ENCODE results near the gene CFAP299. TPM values are rescaled to one million over a fixed set of nuclear protein-coding genes. Genes with fewer than 3 reads are reported as not detected.
"Not testable (repeated sequence)": the region's sequence is repeated elsewhere in the genome, so short reads cannot be mapped to it uniquely, and the experiment has no call there.

Gene CFAP299
- total RNA-seq, 1 donor from 2014 or later, result not detected

DNA sequence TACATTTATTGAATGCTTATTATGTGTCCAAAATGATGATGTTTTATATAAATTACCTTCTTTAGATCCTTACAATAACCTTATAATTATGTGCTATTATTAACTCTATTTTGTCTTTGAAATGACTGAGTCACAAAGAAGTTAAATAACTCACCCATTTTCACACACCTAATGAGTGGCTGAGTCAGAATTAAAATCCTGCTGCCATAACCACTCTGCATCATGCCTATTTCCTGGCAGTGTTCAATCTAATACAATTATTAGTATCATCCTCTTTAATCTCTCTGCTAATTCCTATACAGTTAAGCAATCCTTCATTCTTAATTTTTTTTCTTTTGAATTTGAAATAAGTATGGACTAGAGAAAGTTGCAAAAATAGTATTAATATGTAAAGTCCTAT lies 342.9 kb downstream of the CFAP299 start:
- Histone ChIP-seq H3K27ac (replicated peaks) (no peak overlapping the region), H3K9me3 (replicated peaks) (peaks cover 6% of the 10 kb centered on the region), H3K36me3 (no peaks in the 10 kb centered on the region), H3K4me3 (no peak overlapping the region), H3K27me3 (ENCODE audit: low read depth) (no peaks in the 10 kb centered on the region), H3K4me1 (no peaks in the 10 kb centered on the region)
- DNase-seq, result no peak
- intact Hi-C loops (cut with micrococcal nuclease), result no loop called here
- TF ChIP-seq, protein P1, sequence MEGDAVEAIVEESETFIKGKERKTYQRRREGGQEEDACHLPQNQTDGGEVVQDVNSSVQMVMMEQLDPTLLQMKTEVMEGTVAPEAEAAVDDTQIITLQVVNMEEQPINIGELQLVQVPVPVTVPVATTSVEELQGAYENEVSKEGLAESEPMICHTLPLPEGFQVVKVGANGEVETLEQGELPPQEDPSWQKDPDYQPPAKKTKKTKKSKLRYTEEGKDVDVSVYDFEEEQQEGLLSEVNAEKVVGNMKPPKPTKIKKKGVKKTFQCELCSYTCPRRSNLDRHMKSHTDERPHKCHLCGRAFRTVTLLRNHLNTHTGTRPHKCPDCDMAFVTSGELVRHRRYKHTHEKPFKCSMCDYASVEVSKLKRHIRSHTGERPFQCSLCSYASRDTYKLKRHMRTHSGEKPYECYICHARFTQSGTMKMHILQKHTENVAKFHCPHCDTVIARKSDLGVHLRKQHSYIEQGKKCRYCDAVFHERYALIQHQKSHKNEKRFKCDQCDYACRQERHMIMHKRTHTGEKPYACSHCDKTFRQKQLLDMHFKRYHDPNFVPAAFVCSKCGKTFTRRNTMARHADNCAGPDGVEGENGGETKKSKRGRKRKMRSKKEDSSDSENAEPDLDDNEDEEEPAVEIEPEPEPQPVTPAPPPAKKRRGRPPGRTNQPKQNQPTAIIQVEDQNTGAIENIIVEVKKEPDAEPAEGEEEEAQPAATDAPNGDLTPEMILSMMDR (IDR thresholded peaks at IDR 0.05; ENCODE audit: borderline replicate concordance), result no peak

DNA sequence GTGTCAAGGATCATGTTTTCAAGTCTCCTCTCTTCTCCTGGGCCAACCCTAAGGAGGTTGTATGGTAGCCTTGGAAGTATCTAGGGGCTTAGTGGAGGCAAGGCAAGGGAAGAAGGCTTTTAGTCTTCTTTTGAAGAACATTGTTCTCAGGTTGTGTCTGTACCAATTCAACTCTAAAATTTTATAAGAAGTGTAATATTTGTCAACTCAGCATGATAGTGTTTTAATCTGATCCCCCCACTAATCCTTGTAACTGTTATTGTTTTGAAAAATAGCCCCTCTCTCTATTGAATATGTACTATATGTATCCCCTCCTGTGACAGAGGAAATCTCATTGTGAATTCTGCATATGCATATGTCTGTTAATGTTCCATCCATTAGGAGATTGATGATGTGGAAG lies 345.4 kb downstream of the CFAP299 start:
- no peak overlapping the region for H3K27ac ChIP-seq (replicated peaks)
- H3K36me3 ChIP-seq, result no peaks in the 10 kb centered on the region
- no peaks in the 10 kb centered on the region for H3K4me1 ChIP-seq
- H3K27me3 ChIP-seq (ENCODE audit: low read depth), result no peaks in the 10 kb centered on the region
- no peak overlapping the region for H3K4me3 ChIP-seq
- TF ChIP-seq, protein P1 (IDR thresholded peaks at IDR 0.05; ENCODE audit: borderline replicate concordance), result no peak
- DNase-seq, result no peak
- no peaks in the 10 kb centered on the region for H3K9me3 ChIP-seq (replicated peaks)
- intact Hi-C loops (cut with micrococcal nuclease), result no loop called here

DNA sequence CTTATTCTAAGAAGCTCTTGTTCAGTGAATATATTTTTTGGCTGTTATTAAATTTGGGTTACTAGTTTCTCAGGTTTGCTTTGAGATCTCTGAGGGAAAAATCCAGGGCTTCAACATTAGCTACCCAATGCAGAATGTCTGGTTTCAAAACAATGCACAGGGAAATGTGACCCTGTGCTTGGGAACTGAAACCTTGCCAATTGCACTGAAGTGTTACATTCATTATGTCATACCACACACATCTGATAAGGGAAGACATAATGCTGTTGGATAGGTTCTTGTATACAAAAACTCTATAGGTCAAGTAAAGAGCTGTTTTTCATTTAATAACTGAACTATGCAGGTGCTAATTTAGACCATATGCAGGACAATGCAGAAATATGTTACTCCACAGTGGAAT lies 349.7 kb downstream of the CFAP299 start:
- no peak overlapping the region for H3K27ac ChIP-seq (replicated peaks)
- H3K36me3 ChIP-seq, result no peaks in the 10 kb centered on the region
- no peak for DNase-seq
- intact Hi-C loops (cut with micrococcal nuclease), result no loop called here
- no peaks in the 10 kb centered on the region for H3K9me3 ChIP-seq (replicated peaks)
- H3K27me3 ChIP-seq (ENCODE audit: low read depth), result no peaks in the 10 kb centered on the region
- H3K4me3 ChIP-seq, result no peak overlapping the region
- H3K4me1 ChIP-seq, result no peaks in the 10 kb centered on the region
- TF ChIP-seq, protein P1 (IDR thresholded peaks at IDR 0.05; ENCODE audit: borderline replicate concordance), result no peak

DNA sequence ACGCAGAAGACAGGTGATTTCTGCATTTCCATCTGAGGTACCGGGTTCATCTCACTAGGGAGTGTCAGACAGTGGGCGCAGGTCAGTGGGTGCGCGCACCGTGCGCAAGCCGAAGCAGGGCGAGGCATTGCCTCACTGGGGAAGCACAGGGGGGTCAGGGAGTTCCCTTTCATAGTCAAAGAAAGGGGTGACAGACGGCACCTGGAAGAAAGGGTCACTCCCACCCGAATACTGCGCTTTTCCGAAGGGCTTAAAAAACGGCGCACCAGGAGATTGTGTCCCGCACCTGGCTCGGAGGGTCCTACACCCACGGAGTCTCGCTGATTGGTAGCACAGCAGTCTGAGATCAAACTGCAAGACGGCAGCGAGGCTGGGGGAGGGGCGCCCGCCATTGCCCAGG lies 352.2 kb downstream of the CFAP299 start:
- H3K4me1 ChIP-seq; H3K36me3 ChIP-seq; intact Hi-C loops (cut with micrococcal nuclease); DNase-seq; H3K9me3 ChIP-seq (replicated peaks); H3K27me3 ChIP-seq (ENCODE audit: low read depth); H3K27ac ChIP-seq (replicated peaks); H3K4me3 ChIP-seq: not testable (repeated sequence)

DNA sequence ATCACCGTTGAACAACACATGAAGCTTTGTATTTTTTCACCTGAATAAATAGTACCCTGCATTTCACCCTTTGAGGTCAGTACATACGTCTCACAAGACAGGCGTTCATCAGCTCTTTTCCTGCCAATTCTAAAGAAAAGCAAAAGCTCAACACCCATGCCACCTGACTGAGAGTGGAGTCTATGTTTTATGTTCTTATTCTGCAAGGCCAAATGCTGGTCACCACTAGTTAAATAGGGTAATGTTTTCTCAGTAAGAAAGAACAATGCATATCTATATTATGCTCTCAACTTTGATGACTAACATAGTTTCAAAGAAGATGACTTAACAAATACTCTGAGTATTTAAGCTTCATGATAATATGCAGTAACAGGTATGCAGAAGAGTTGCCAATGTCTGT lies 358.6 kb downstream of the CFAP299 start:
- intact Hi-C loops (cut with micrococcal nuclease), result no loop called here
- Histone ChIP-seq H3K9me3 (replicated peaks) (peaks cover 12% of the 10 kb centered on the region), H3K36me3 (no peaks in the 10 kb centered on the region), H3K4me1 (no peaks in the 10 kb centered on the region), H3K27me3 (ENCODE audit: low read depth) (no peaks in the 10 kb centered on the region), H3K27ac (replicated peaks) (no peak overlapping the region), H3K4me3 (no peak overlapping the region)
- no peak for DNase-seq
- TF ChIP-seq, protein P1 (IDR thresholded peaks at IDR 0.05; ENCODE audit: borderline replicate concordance), result no peak

DNA sequence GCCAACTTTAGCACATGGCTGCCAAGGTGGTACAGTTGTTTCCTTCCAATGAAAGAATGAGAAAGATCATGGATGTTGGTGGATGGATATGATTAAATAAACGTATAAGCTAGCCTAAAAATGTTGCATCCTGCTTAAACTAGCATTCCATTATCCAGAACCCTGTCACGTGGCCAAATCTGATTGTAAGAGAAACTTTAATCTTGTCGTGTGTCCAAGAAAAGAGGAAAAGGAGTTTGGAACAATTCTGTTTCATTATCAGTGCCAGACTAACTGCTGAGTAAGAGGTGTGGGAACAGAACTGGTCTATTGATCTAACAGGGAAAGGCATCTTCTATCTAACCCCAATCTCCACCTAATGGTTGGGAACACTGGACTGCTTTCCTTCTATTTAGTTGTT lies 369.8 kb downstream of the CFAP299 start:
- no peak for DNase-seq
- Histone ChIP-seq H3K4me3 (no peak overlapping the region), H3K36me3 (no peaks in the 10 kb centered on the region), H3K4me1 (no peaks in the 10 kb centered on the region), H3K9me3 (replicated peaks) (no peaks in the 10 kb centered on the region), H3K27me3 (ENCODE audit: low read depth) (no peaks in the 10 kb centered on the region), H3K27ac (replicated peaks) (no peak overlapping the region)
- TF ChIP-seq, protein P1 (IDR thresholded peaks at IDR 0.05; ENCODE audit: borderline replicate concordance), result no peak
- intact Hi-C loops (cut with micrococcal nuclease), result no loop called here
